Testis (tissue), 3 donors: ENCODE measurements around the gene CCDC192. TPM values are rescaled to one million over a fixed set of nuclear protein-coding genes. Genes with fewer than 3 reads are reported as not detected.

Experiments
- DNase-seq: peaks from one replicate; pipeline ENCODE4 v3.0.0-alpha.2; 2019
- H3K27ac ChIP-seq, 2 donors: fragments of 200-600 bp; sonication (generic); one replicate each; pipeline ENCODE4 v1.5.1; 2019
- H3K27me3 ChIP-seq: fragments of 200-600 bp; sonication (generic); one replicate; pipeline ENCODE4 v1.5.1; 2019
- H3K36me3 ChIP-seq: fragments of 200-600 bp; sonication (generic); one replicate; pipeline ENCODE4 v1.5.1; 2017; ENCODE audit warnings: low read depth; ENCODE audit errors: missing control alignments
- H3K4me1 ChIP-seq: fragments of 200-600 bp; sonication (generic); one replicate; pipeline ENCODE4 v1.5.1; 2019
- H3K4me3 ChIP-seq, 2 donors: fragments of 200-600 bp; sonication (generic); one replicate each; pipeline ENCODE4 v1.5.1; 2017 to 2019
- H3K9me3 ChIP-seq: fragments of 200-600 bp; sonication (generic); one replicate; pipeline ENCODE4 v1.5.1; 2017
- POLR2A ChIP-seq: fragments of 450-650 bp; IDR thresholded peaks from one replicate; pipeline ENCODE4 v1.6.1; 2017; ENCODE audit warnings: antibody characterized with exemption, mild to moderate bottlenecking, moderate library complexity
- WGBS, 2 donors: methylation state at CpG; one replicate each; pipeline ENCODE4 v1.1.5; 2018; 5-methylcytosine and 5-hydroxymethylcytosine counted together
- intact Hi-C: fragments of 100-400 bp; cut with DNase I; formaldehyde crosslinking; loops from one replicate; pipeline ENCODE4 v1.15.1; 2023; ENCODE audit warnings: low total_unique reads
- polyA plus RNA-seq: library from polyadenylated mRNA; stranded (reverse); fragments of 350-450 nt; fragmentation: Illumina TruSeq; extraction: RNeasy Lipid Tissue Mini Kit (QIAGEN cat#74804); gene quantifications from one replicate; pipeline ENCODE4 v1.2.3, GENCODE V29; 2014; ENCODE audit warnings: low read depth, low replicate concordance; ENCODE audit not compliant: insufficient read depth
- total RNA-seq, 2 donors: library from RNA; depleted of rRNA; stranded (reverse); fragments of >200 nt; gene quantifications; one replicate each; pipeline ENCODE4 v1.2.3, GENCODE V29; 2016
- TF ChIP-seq, protein P1 (sequence below), 3 experiments: fragments of 450-650 bp in 2 of 3; fragments of 200-600 bp in 1 of 3; sonication (generic) in 1 of 3; IDR thresholded peaks; one replicate each; pipeline ENCODE4 v1.5.1; 2016 to 2019; ENCODE audit warnings: antibody characterized with exemption in 3 of 3, mild to moderate bottlenecking in 2 of 3, moderate library complexity in 1 of 3

Gene CCDC192
- total and polyA plus RNA-seq, 3 donors from 2014 or later = 7.8 to 22.6 (median 12.9) TPM

- Histone ChIP-seq H3K27me3 (no peaks in the 10 kb centered on the region), H3K9me3 (no peaks in the 10 kb centered on the region), H3K27ac (no peak overlapping the region), H3K36me3 (no peaks in the 10 kb centered on the region), H3K4me1 (no peaks in the 10 kb centered on the region), H3K4me3 (no peak overlapping the region)
- TF ChIP-seq, protein P1, sequence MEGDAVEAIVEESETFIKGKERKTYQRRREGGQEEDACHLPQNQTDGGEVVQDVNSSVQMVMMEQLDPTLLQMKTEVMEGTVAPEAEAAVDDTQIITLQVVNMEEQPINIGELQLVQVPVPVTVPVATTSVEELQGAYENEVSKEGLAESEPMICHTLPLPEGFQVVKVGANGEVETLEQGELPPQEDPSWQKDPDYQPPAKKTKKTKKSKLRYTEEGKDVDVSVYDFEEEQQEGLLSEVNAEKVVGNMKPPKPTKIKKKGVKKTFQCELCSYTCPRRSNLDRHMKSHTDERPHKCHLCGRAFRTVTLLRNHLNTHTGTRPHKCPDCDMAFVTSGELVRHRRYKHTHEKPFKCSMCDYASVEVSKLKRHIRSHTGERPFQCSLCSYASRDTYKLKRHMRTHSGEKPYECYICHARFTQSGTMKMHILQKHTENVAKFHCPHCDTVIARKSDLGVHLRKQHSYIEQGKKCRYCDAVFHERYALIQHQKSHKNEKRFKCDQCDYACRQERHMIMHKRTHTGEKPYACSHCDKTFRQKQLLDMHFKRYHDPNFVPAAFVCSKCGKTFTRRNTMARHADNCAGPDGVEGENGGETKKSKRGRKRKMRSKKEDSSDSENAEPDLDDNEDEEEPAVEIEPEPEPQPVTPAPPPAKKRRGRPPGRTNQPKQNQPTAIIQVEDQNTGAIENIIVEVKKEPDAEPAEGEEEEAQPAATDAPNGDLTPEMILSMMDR (IDR thresholded peaks at IDR 0.05) = no peak
- no peak for TF ChIP-seq POLR2A
- WGBS, 2 donors = 86 to 87% methylated on average over 3 of the region's 3 CpGs
- intact Hi-C loops = no loop called here
- no peak for DNase-seq
These were observed 111.4 kb downstream of the CCDC192 start for GRCh38 chr5:127814588-127814973.

DNA sequence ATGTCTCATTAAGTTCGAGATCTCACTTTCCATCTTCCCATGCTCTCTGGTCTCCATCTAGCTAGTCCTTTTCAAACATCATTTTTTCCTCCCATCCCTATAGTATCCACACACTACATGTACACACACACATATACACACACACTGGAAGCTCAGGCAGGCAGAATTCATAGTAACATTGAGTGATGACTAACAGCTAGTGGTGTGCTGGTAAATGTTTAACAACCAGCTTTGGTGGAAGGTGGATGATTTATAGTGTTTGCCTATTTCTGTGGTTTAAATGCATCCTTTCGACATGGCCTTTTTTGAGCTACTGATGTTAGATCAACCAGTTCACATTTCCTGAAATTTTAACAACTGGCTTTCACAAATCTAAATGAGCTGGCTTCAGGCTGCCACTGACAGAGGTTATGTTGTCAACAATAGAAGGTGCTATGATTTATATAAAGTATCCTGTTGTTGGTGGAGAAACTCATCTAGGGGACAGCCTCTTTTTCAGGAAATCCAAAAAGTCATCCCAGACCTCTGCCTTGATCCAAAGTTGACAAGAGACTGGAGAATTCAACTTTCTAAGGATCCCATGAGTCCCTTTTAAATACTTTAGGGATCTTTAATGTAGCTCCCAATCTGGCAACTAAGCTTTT is 117.8 kb downstream of the CCDC192 start:
- no peak for TF ChIP-seq POLR2A
- TF ChIP-seq, protein P1 (IDR thresholded peaks at IDR 0.05) = no peak
- H3K27ac ChIP-seq = no peak overlapping the region
- H3K36me3 ChIP-seq = no peaks in the 10 kb centered on the region
- H3K9me3 ChIP-seq = no peaks in the 10 kb centered on the region
- 85 to 86% methylated on average over 2 of the region's 2 CpGs for WGBS, 2 donors
- H3K4me1 ChIP-seq = no peaks in the 10 kb centered on the region
- no peak for DNase-seq
- no peaks in the 10 kb centered on the region for H3K27me3 ChIP-seq
- intact Hi-C loops = no loop called here
- no peak overlapping the region for H3K4me3 ChIP-seq

DNA sequence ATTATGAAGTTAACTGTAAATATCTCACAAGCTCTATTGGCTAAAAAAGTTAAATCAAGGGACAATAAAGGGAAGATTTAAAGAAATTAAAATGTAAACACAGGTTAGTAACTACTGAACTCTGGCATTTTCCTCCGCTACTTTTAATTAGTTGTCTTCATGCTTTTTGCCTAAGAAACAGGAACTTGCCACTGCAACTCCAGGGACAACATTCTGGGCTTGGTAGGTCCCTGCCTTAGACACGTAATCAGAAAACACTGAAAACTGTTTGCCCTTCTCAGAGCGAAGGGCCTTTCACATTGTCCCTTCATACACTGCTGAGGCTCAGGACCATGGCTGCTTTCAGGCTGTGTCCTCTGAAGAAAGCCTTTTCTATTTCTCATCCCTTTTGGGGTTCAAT is 118.7 kb downstream of the CCDC192 start:
- intact Hi-C loops = no loop called here
- 93 to 94% methylated on average over 3 of the region's 3 CpGs for WGBS, 2 donors
- TF ChIP-seq, protein P1 (IDR thresholded peaks at IDR 0.05) = no peak
- TF ChIP-seq POLR2A = no peak

DNA sequence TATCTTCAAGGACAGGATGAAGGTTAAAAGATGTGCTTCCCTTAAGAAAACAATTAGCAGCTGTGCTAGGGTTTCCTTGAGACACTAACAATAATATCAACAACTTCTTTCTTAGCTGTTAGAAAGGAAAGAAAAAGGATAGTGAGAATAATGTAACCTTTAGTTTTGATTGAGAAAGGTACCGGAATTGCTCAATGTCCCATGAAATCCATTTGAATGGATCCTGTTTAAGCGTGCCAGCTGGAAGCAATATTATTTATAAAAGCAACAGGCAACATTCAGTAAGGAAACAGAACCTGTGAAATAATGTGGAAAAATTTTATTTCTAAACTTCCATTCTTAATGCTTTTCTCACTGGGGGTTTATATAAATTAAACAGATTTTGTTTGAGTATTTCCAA is 120.9 kb downstream of the CCDC192 start:
- intact Hi-C loops = no loop called here
- no peak overlapping the region for H3K27ac ChIP-seq
- TF ChIP-seq POLR2A = no peak
- TF ChIP-seq, protein P1 (IDR thresholded peaks at IDR 0.05) = no peak

More for the DNA sequence above, 118.7 kb downstream of the CCDC192 start:
- Histone ChIP-seq H3K27me3 (no peaks in the 10 kb centered on the region), H3K4me3 (no peak overlapping the region), H3K9me3 (no peaks in the 10 kb centered on the region), H3K27ac (no peak overlapping the region), H3K4me1 (no peaks in the 10 kb centered on the region), H3K36me3 (no peaks in the 10 kb centered on the region)
- DNase-seq = no peak

DNA sequence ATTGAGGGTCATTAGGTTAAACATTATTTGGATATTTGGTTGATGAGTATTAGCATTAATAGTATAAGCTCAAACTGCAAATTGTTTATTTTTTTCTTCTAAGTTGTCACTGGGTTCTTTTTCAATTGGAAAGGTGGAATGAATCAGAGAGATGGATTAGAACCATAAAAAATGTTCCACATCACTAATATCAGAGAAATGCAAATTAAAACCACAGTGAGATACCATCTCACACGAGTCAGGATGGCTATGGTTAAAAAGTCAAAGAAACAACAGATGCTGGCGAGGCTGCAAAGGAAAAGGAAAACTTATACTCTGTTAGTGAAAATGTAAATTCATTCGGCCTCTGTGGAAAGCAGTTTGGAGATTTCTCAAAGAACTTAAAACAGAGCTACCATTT is 122.8 kb downstream of the CCDC192 start:
- WGBS, 2 donors = 86 to 94% methylated on average over 3 of the region's 3 CpGs
- Histone ChIP-seq H3K4me3 (no peak overlapping the region), H3K27me3 (no peaks in the 10 kb centered on the region), H3K27ac (no peak overlapping the region), H3K4me1 (no peaks in the 10 kb centered on the region), H3K9me3 (no peaks in the 10 kb centered on the region), H3K36me3 (no peaks in the 10 kb centered on the region)
- no peak for DNase-seq
- intact Hi-C loops = no loop called here
- TF ChIP-seq POLR2A = no peak
- TF ChIP-seq, protein P1 (IDR thresholded peaks at IDR 0.05) = no peak

More for the DNA sequence above, 120.9 kb downstream of the CCDC192 start:
- WGBS, 2 donors = 48 to 53% methylated on average over 2 of the region's 2 CpGs
- H3K27me3 ChIP-seq = no peaks in the 10 kb centered on the region
- H3K36me3 ChIP-seq = no peaks in the 10 kb centered on the region
- DNase-seq = no peak
- no peaks in the 10 kb centered on the region for H3K9me3 ChIP-seq
- no peak overlapping the region for H3K4me3 ChIP-seq
- no peaks in the 10 kb centered on the region for H3K4me1 ChIP-seq
